GM12891 (cell line): ENCODE data around the gene DNAJB4. TPM values are rescaled to one million over a fixed set of nuclear protein-coding genes. Genes with fewer than 3 reads are reported as not detected.

ENCODE experiments used
- DNase-seq: peaks from one replicate; pipeline ENCODE4 v3.0.0; 2011; ENCODE audit warnings: low spot score; ENCODE audit not compliant: insufficient read length
- FAIRE-seq: peaks from 2 replicates; lab custom pipeline; 2011; peaks lifted over from hg19 to GRCh38; lab: Jason Lieb, UNC
- PAX5 ChIP-seq: IDR thresholded peaks from 2 replicates; pipeline ENCODE4 v1.6.1; 2011; ENCODE audit warnings: low read length, moderate library complexity, mild to moderate bottlenecking; ENCODE audit not compliant: insufficient read depth, severe bottlenecking
- POLR2A ChIP-seq: IDR thresholded peaks from 2 replicates; pipeline ENCODE4 v1.6.1; 2011; ENCODE audit warnings: low read depth, low read length, control low read depth
- POLR2AphosphoS5 ChIP-seq: IDR thresholded peaks from 2 replicates; pipeline ENCODE4 v1.6.1; 2011; ENCODE audit warnings: low read depth, low read length, control low read depth
- POU2F2 ChIP-seq: IDR thresholded peaks from 2 replicates; pipeline ENCODE4 v1.6.1; 2011; ENCODE audit warnings: low read depth, mild to moderate bottlenecking, control low read depth, low read length, moderate library complexity
- SPI1 ChIP-seq: IDR thresholded peaks from 2 replicates; pipeline ENCODE4 v1.6.1; 2011; ENCODE audit warnings: low read depth, low read length, control low read depth
- TAF1 ChIP-seq: IDR thresholded peaks from 2 replicates; pipeline ENCODE4 v1.6.1; 2011; ENCODE audit warnings: low read depth, low read length, control low read depth
- polyA plus RNA-seq: library from polyadenylated mRNA; unstranded; fragments of >200 nt; gene quantifications from one replicate; pipeline ENCODE4 v1.2.1, GENCODE V29; 2012; ENCODE audit warnings: low read depth, missing spikeins, inconsistent platforms; ENCODE audit not compliant: missing spikeins

The DNAJB4 gene
- polyA plus RNA-seq: 7.4 TPM

- peak; percentile 57; the same call in 1 of the 2 replicates for TF ChIP-seq TAF1
- TF ChIP-seq POU2F2: peak; percentile 65; the same call in 1 of the 2 replicates
- no peak for TF ChIP-seq SPI1
- no peak for TF ChIP-seq POLR2AphosphoS5
- no peak for TF ChIP-seq PAX5
- FAIRE-seq (peak; percentile 96), DNase-seq (peak; percentile 31)
Measured at GRCh38 chr1:78004719-78005447, at the start of gene DNAJB4. Gene DNAJB4, plus strand, starts transcription at chr1:78004939. Its CDS starts 172 bp downstream, at chr1:78005111.

GRCh38 chr1:77955709-77956108 lies 49.0 kb upstream of the DNAJB4 start:
- DNase-seq (no peak), FAIRE-seq (peak; percentile 33)
- TF ChIP-seq SPI1 (no peak), PAX5 (no peak), POLR2A (no peak), TAF1 (no peak), POLR2AphosphoS5 (no peak), POU2F2 (no peak)

- FAIRE-seq (no peak), DNase-seq (no peak)
- no peak for TF ChIP-seq SPI1
- no peak for TF ChIP-seq POLR2A
- TF ChIP-seq TAF1: no peak
- TF ChIP-seq PAX5: no peak
- TF ChIP-seq POU2F2: no peak
- no peak for TF ChIP-seq POLR2AphosphoS5
Measured at GRCh38 chr1:77956464-77956863, 48.3 kb upstream of the DNAJB4 start.

- DNase-seq (no peak), FAIRE-seq (peak; percentile 45)
- TF ChIP-seq TAF1 (no peak), SPI1 (no peak), POLR2A (0 out of 2 replicates have a peak, but pooled peaks have one; percentile 28)
Measured at GRCh38 chr1:77958391-77958790, 46.3 kb upstream of the DNAJB4 start.

- TF ChIP-seq TAF1 (no peak), PAX5 (no peak), POLR2A (no peak), POLR2AphosphoS5 (no peak), SPI1 (no peak), POU2F2 (no peak)
- no peak for DNase-seq
- FAIRE-seq: peak; percentile 20
Measured at GRCh38 chr1:77958850-77959249, 45.9 kb upstream of the DNAJB4 start.

GRCh38 chr1:77961392-77961791 lies 43.3 kb upstream of the DNAJB4 start:
- DNase-seq (no peak), FAIRE-seq (no peak)
- TF ChIP-seq POLR2AphosphoS5 (no peak), TAF1 (no peak), POLR2A (no peak), PAX5 (no peak), SPI1 (no peak), POU2F2 (no peak)

- FAIRE-seq (peak; percentile 47), DNase-seq (no peak)
- TF ChIP-seq SPI1: no peak
- TF ChIP-seq POLR2A: no peak
- TF ChIP-seq TAF1: no peak
- TF ChIP-seq PAX5: no peak
- TF ChIP-seq POLR2AphosphoS5: no peak
- no peak for TF ChIP-seq POU2F2
Measured at GRCh38 chr1:77966291-77966690, 38.4 kb upstream of the DNAJB4 start.

GRCh38 chr1:77970192-77970591 lies 34.5 kb upstream of the DNAJB4 start:
- TF ChIP-seq SPI1 (no peak), PAX5 (no peak)
- DNase-seq: no peak
- FAIRE-seq: no peak

- FAIRE-seq (no peak), DNase-seq (no peak)
- TF ChIP-seq POU2F2: no peak
Measured at GRCh38 chr1:77972080-77972479, 32.7 kb upstream of the DNAJB4 start.

GRCh38 chr1:77975386-77975785 lies 29.4 kb upstream of the DNAJB4 start:
- no peak for DNase-seq
- TF ChIP-seq POLR2AphosphoS5 (no peak), POU2F2 (no peak), TAF1 (no peak), POLR2A (no peak), PAX5 (no peak), SPI1 (no peak)
- no peak for FAIRE-seq
